Epithelial cell of esophagus (primary cell): Measurements from ENCODE around the gene SEMA3A.
"Not testable (repeated sequence)": the region's sequence is repeated elsewhere in the genome, so short reads cannot be mapped to it uniquely, and the experiment has no call there.

ENCODE experiments used
- DNase-seq: peaks from one replicate; pipeline ENCODE4 v3.0.0; 2010; ENCODE audit warnings: low read depth
- H3K4me3 ChIP-seq: 2 replicates; pipeline ENCODE4 v1.5.1; 2011; ENCODE audit warnings: mild to moderate bottlenecking, low read length, control low read depth
- CTCF ChIP-seq: IDR thresholded peaks from 2 replicates; pipeline ENCODE4 v1.5.1; 2011; ENCODE audit warnings: low read depth, mild to moderate bottlenecking, low read length, control low read depth, inconsistent platforms; ENCODE audit not compliant: insufficient read depth; ENCODE audit errors: missing control alignments

The SEMA3A gene

GRCh38 chr7:84060760-84061261, 133.8 kb downstream of the SEMA3A start:
- peak; percentile 67 for DNase-seq
- no peak for TF ChIP-seq CTCF
- H3K4me3 ChIP-seq, result no peak overlapping the region

- DNase-seq, result peak; percentile 40
- H3K4me3 ChIP-seq, result no peak overlapping the region
- TF ChIP-seq CTCF, result no peak
These were observed 134.6 kb downstream of the SEMA3A start for GRCh38 chr7:84060000-84060399.

GRCh38 chr7:84058311-84059076, 136.1 kb downstream of the SEMA3A start:
- no peak for TF ChIP-seq CTCF
- DNase-seq, result peak; percentile 76
- no peak overlapping the region for H3K4me3 ChIP-seq

GRCh38 chr7:84057576-84057975, 137.0 kb downstream of the SEMA3A start:
- DNase-seq, result no peak
- no peak overlapping the region for H3K4me3 ChIP-seq
- TF ChIP-seq CTCF, result no peak

- H3K4me3 ChIP-seq, result no peak overlapping the region
- peak; percentile 81 for DNase-seq
- no peak for TF ChIP-seq CTCF
These were observed 138.5 kb downstream of the SEMA3A start for GRCh38 chr7:84055904-84056605.

- H3K4me3 ChIP-seq, DNase-seq: not testable (repeated sequence)
These were observed 139.4 kb downstream of the SEMA3A start for GRCh38 chr7:84055199-84055598.

GRCh38 chr7:84049071-84049836, 145.3 kb downstream of the SEMA3A start:
- no peak for TF ChIP-seq CTCF
- H3K4me3 ChIP-seq, result no peak overlapping the region
- no peak for DNase-seq
